ENCODE results near the gene COG5. TPM values are rescaled to one million over a fixed set of nuclear protein-coding genes. Genes with fewer than 3 reads are reported as not detected.

COG5 gene
- total and polyA plus RNA-seq, 10 donors: 3.6 to 86.6 (median 48.7) TPM

DNA sequence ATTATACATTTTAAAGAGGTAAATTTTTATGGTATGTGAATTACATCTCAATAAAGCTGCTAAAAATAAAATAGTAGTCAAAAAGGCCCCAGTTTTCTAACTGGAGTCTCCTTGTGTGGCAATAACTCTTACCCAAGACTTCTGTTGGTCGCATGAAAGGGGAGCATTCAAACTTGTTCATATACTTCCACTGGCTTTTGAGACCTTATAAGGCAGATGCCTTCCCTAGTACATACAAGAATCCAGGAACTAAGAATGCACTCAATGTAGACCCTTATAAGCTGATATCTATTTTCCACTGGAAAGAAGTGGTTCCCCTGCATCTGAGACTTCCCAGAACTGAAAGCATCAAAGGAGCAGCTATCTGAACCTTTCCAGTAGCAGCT lies 29.3 kb upstream of the COG5 start:
- intact Hi-C loops (cut with DNase I; ENCODE audit: low total_unique reads): no loop called here
- DNase-seq: no peak
- no peak for TF ChIP-seq POLR2A (IDR thresholded peaks at IDR 0.05)
- no peak for TF ChIP-seq POLR2AphosphoS5 (IDR thresholded peaks at IDR 0.05)
- TF ChIP-seq, protein P1, sequence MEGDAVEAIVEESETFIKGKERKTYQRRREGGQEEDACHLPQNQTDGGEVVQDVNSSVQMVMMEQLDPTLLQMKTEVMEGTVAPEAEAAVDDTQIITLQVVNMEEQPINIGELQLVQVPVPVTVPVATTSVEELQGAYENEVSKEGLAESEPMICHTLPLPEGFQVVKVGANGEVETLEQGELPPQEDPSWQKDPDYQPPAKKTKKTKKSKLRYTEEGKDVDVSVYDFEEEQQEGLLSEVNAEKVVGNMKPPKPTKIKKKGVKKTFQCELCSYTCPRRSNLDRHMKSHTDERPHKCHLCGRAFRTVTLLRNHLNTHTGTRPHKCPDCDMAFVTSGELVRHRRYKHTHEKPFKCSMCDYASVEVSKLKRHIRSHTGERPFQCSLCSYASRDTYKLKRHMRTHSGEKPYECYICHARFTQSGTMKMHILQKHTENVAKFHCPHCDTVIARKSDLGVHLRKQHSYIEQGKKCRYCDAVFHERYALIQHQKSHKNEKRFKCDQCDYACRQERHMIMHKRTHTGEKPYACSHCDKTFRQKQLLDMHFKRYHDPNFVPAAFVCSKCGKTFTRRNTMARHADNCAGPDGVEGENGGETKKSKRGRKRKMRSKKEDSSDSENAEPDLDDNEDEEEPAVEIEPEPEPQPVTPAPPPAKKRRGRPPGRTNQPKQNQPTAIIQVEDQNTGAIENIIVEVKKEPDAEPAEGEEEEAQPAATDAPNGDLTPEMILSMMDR (IDR thresholded peaks at IDR 0.05 in 8 of 11, conservative IDR thresholded peaks at IDR 0.05 in 3 of 11): no peak
- WGBS, 5 donors: 57 to 92% (median 84%) methylated on average over 1 of the region's 1 CpG
- Histone ChIP-seq H3K27me3 (replicated peaks in 1 of 7) (no peaks in the 10 kb centered on the region), H3K4me3 (no peak overlapping the region), H3K9me3 (no peaks in the 10 kb centered on the region), H3K4me1 (peaks cover 0 to 7% (median 0%) of the 10 kb centered on the region in 6 donors), H3K36me3 (peaks cover 0 to 54% (median 15%) of the 10 kb centered on the region in 6 donors), H3K27ac (no peak overlapping the region)

DNA sequence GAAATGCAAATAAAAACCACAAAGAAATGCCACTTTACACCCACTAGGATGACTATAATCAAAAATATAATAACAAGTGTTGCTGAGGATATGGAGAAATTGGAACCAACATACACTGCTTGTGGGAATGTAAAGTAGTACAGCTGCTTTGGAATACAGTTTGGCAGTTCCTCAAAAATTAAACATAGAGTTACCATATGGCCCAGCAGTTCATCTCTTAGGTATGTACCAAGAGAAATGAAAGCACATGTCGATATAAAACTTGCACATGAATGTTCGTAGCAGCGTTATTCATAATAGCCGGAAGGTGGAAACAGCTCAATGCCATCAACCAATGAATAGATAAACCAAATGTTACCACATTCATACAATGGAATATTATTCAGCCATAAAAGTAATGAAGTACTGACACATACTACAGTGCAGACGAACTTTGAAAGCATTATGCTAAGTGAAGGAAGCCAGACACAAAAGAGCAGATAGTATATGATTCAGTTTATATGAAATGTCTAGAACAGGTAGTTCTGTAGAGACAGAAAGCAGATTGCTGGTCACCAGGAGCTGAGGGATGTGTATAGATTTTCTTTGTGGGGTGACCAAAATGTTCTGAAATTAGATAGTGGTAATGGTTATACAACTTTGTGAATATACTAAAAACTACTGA lies 28.8 kb upstream of the COG5 start:
- Histone ChIP-seq H3K4me3 (no peak overlapping the region), H3K27ac (no peak overlapping the region), H3K9me3 (no peaks in the 10 kb centered on the region), H3K4me1 (peaks cover 0 to 7% (median 0%) of the 10 kb centered on the region in 6 donors), H3K27me3 (replicated peaks in 1 of 7) (no peaks in the 10 kb centered on the region), H3K36me3 (peaks cover 0 to 49% (median 14%) of the 10 kb centered on the region in 6 donors)
- intact Hi-C loops (cut with DNase I; ENCODE audit: low total_unique reads): no loop called here
- WGBS, 5 donors: 95 to 98% (median 96%) methylated on average over 5 of the region's 5 CpGs
- TF ChIP-seq, protein P1 (IDR thresholded peaks at IDR 0.05 in 8 of 11, conservative IDR thresholded peaks at IDR 0.05 in 3 of 11): no peak
- TF ChIP-seq POLR2AphosphoS5 (IDR thresholded peaks at IDR 0.05): no peak
- no peak for TF ChIP-seq POLR2A (IDR thresholded peaks at IDR 0.05)
- no peak for DNase-seq

DNA sequence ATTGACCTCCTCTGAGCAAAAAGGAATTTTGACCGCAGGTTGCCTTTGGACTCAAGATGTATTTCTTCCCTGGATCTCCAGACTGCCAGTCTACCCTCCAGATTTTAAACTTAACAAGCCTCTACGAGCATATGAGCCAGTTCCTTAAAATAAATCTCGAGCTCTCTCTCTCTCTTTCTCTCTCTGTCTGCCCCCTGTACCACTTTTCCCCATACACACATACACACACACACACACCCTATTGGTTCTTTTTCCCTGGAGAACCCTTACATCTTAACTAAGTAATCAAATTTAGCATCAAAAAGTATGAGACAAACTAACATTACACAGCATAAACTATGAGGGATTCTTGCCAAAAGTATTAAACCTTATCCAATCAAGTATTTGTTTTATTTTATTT lies 27.7 kb upstream of the COG5 start:
- no peak for DNase-seq
- H3K4me1 ChIP-seq: peaks cover 0 to 7% (median 0%) of the 10 kb centered on the region in 6 donors
- H3K9me3 ChIP-seq: no peaks in the 10 kb centered on the region
- WGBS, 5 donors: 86 to 93% (median 92%) methylated on average over 3 of the region's 3 CpGs
- H3K4me3 ChIP-seq: no peak overlapping the region
- no peak overlapping the region for H3K27ac ChIP-seq
- TF ChIP-seq, protein P1 (IDR thresholded peaks at IDR 0.05 in 8 of 11, conservative IDR thresholded peaks at IDR 0.05 in 3 of 11): no peak
- TF ChIP-seq POLR2AphosphoS5 (IDR thresholded peaks at IDR 0.05) (no peak), POLR2A (IDR thresholded peaks at IDR 0.05) (no peak)
- H3K36me3 ChIP-seq: peaks cover 0 to 48% (median 12%) of the 10 kb centered on the region in 6 donors
- H3K27me3 ChIP-seq (replicated peaks in 1 of 7): no peaks in the 10 kb centered on the region
- intact Hi-C loops (cut with DNase I; ENCODE audit: low total_unique reads): no loop called here

DNA sequence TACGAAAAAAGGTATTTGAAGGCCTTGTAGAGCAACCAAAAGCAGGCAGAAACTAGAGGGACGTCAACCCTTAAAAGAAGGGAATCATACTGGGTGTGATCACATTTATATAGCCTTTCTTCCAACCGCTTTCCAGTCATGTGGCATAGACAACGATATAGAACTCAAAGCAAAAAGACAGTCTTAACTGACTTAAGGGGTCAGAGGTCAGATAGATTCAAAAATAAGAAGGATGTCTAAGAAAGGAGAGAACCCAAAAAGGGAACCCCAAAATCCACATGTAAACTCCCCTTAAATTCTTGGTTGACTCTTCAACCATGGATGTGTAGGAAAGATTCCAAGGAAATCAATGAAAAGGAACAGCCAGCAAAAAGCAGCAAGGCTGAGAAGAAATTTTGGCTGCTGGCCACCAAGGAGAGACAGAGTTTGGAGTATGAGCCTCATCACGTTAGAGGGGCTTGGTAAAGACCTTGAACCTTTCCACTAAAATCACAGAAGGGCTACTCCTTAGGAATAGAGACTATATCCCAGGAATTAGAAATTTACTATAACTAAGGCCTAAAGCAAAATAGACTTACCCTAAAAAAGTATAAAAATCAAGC lies 24.9 kb upstream of the COG5 start:
- 92 to 97% (median 94%) methylated on average over 5 of the region's 5 CpGs for WGBS, 5 donors
- peaks cover 0 to 1% (median 0%) of the 10 kb centered on the region in 6 donors for H3K4me1 ChIP-seq
- H3K4me3 ChIP-seq: no peak overlapping the region
- no peak overlapping the region for H3K27ac ChIP-seq
- peaks cover 0 to 46% (median 5%) of the 10 kb centered on the region in 6 donors for H3K36me3 ChIP-seq
- intact Hi-C loops (cut with DNase I; ENCODE audit: low total_unique reads): no loop called here
- no peak for DNase-seq
- no peaks in the 10 kb centered on the region for H3K9me3 ChIP-seq
- H3K27me3 ChIP-seq (replicated peaks in 1 of 7): no peaks in the 10 kb centered on the region
- TF ChIP-seq POLR2A (IDR thresholded peaks at IDR 0.05) (no peak), POLR2AphosphoS5 (IDR thresholded peaks at IDR 0.05) (no peak)
- TF ChIP-seq, protein P1 (IDR thresholded peaks at IDR 0.05 in 8 of 11, conservative IDR thresholded peaks at IDR 0.05 in 3 of 11): no peak
